Left renal cortex interstitium (tissue), 4 donors: ENCODE results near the gene DDX56. TPM values are rescaled to one million over a fixed set of nuclear protein-coding genes. Genes with fewer than 3 reads are reported as not detected.
"Not testable (repeated sequence)": the region's sequence is repeated elsewhere in the genome, so short reads cannot be mapped to it uniquely, and the experiment has no call there.

ENCODE experiments used
- DNase-seq, 4 donors: peaks; one replicate each; pipeline ENCODE4 v3.0.0-alpha.2; 2013; ENCODE audit warnings: low read depth in 4 of 4, low spot score in 2 of 4, missing footprints in 1 of 4
- polyA plus RNA-seq, 4 donors: library from polyadenylated mRNA; unstranded; fragments of 120-200 nt; gene quantifications; one replicate each; pipeline ENCODE4 v1.2.1, GENCODE V29; 2013; ENCODE audit not compliant: insufficient read length in 4 of 4

The DDX56 gene
- polyA plus RNA-seq, 4 donors, result 73.1 to 123 (median 98.7) TPM

- DNase-seq, result not testable (repeated sequence)
These were observed 23.5 kb upstream of the DDX56 start for GRCh38 chr7:44597181-44597580.

DNA sequence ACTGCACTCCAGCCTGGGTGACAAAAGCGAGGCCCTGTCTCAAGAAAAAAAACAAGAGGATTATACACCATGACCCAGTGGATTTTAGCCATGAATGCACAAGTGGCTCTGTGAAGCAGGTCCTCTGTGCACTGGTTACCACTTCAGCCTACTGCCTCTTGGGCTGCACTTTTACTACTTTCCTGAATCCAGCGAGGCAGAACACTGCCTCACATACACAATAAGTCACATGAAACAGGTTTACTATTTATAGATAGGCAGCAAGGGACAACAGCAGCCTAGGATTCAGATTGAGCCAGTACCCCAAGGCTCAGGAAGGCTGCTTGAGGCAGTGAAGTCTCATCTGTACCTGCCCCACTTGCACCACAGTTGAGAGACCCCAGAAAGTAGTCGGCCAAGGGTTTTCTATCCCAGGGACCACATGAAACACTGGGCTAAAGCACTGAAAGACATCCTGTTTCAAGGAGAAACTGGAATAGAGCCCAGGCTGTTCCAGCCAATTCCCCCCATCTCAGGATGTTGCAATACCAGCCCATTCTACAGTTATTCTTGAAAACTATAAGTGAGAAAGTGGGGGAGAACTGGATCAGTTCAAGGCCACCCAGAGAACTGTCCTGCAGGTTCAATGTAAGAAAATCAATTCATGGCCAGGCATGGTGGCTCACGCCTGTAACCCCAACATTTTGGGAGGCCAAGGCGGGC, 22.4 kb upstream of the DDX56 start:
- no peak for DNase-seq

GRCh38 chr7:44590910-44591309, 17.2 kb upstream of the DDX56 start:
- no peak for DNase-seq

- no peak for DNase-seq
These were observed 14.4 kb upstream of the DDX56 start for GRCh38 chr7:44587843-44588711.

DNA sequence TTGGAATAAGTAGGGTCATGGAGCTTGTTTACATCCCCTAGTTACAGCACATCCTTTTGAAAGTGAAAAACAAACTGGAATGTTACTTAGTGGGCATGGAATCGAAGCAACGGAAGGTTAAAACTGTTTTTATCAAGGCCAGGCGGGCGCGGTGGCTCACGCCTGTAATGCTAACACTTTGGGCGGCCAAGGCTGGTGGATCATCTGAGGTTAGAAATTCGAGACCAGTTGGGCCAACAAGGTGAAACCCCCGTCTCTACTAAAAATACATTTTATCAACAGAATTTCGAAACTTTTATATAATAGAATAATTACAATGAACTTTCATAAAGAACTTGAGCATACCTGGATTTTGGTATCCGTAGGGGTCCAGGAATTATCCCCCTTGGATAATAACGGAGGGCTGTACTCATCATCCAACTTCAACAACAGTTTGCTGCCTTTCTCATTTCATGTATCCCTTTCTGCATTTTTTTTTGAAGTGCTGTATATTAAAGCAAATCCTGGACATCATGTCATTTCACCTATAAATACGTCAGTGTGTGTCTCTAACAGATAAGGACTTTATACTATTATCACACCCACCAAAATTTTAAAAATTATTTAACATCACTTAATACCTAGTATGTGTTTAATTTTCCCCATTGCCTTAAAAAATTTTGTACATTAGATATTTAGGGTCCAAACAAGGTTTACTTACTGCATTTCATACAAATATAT, 9.6 kb upstream of the DDX56 start:
- DNase-seq, result no peak

GRCh38 chr7:44581879-44582603, 8.3 kb upstream of the DDX56 start, which contains the start of gene TMED4:
TSS of gene TMED4 (minus strand) at chr7:44582231. CDS start at chr7:44582206, 25 bp downstream.
- peak; percentile 92 to 99 (median 96) for DNase-seq

DNA sequence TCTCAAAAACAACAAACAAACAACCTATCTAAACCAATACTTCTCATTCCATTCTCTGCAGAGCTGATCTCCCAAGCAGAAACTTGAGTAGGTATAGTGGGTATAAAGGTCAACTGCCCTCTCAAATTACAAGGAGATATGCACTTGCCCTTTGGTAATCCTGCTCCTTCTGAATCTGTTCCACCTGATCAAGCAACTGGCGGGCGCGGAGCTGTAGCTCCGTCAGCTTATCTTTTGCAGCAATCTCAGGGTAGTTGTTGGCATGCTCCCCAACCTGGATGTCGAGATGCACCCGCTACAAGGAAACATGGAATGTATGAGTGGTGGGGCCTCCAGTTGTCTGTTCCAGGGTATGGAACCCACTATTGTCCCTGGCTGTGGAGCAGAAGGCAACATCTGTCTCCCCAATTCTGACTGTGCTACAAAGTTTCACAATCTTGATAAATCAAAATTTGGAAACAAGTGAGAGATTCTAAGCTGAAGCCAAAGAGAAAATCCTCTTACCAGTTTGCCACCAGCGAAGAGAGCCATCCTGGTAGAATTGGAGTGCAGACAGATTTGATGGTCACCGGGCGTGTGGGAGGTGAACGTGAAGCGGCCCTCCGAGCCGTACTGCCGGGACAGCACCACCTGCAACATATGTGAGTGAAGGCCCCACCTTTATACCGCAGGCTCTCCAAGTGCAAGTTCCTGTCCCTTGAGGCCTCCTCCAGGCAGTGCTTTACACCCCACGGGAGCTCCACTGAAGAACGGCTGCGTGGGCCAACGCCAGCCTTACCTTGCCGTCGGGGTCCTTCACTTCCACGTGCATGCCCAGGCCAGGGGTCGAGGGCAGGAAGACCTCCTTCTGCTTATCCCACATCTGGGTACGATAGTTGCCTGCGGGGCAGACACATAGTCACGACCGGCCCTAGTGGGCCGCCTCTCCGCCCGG, 7.5 kb upstream of the DDX56 start:
- no peak for DNase-seq

- no peak for DNase-seq
These were observed 2.5 kb upstream of the DDX56 start for GRCh38 chr7:44576228-44576627.

GRCh38 chr7:44575054-44575453, 1.3 kb upstream of the DDX56 start:
- DNase-seq, result no peak

GRCh38 chr7:44574287-44574872, 672 bp upstream of the DDX56 start:
- DNase-seq, result no peak

DNA sequence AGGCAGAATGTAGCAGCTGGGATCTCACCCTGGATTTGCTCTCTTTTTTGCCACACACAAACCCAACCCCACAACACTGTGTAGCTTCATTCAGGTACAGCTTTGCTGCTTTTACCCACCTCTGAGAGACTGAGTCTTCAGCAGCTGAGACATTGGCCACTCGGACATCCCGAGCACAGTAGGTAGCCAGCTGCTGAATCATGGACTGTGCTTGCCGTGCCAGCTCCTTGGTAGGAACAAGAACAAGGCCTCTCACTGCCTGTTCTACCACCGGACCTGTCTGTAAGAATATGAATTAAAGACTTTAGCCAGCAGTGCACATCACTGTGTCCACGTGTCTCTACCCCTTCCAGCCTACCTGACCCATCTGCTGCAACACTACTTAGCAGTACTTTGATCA, 937 bp downstream of the DDX56 start:
- no peak for DNase-seq

DNA sequence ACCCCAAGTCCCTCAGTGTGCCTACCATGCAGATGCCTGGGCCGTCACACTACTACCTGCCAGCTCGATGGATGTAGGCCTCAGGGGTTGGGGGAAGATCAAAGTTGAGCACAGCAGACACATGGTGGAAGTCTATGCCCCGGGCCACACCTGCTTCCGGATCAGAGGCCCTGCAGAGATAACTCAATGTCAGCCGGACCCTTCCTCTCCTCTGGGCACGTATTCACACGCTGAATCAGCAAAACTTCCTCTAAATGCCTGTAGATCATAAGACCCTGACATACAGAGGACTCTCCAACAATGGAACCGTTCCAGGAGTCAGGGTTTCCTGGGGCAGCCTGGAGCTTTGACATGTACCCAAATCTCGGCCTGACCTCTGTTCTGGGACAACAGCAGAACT, 3.7 kb downstream of the DDX56 start:
- no peak for DNase-seq

DNA sequence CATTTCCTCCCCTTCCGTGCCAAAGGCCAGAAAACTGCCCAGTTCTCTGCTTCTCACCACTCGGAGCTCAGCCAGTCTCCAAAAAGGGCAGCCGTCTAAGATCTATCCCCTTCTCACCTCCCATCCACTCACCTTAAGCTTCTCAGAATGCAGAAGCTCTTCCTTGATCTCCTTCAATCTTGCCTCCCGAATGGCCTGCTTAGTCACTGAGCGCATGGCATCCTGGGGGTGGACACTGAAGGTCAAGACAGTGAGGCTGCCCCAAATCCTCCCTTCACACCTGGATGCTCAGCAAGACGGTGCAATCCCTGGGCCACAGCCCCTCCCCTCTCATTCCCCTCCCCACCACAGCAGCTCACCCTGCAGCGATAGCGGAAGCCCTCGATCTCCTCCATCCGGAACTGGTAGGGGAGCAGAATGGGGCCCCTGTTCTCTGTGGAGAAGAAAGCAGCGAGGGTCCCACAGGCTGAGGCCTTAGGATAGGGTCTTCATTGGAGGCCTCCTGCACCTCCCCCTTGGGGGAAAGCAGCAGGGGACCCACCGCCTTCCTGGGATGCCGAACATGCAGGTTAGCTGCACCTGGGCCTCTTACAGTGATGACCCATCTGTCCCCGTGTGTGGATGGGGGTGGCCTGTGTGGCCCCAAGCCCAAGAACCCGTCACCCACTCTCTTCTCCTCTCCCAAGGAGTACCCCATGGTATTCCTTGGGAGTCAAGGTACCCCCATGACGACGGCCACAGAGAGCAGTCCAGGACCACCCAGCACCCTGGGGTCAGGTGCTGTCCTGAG, 4.7 kb downstream of the DDX56 start:
- DNase-seq, result no peak

GRCh38 chr7:44567884-44568283, 5.8 kb downstream of the DDX56 start:
- DNase-seq, result no peak

DNA sequence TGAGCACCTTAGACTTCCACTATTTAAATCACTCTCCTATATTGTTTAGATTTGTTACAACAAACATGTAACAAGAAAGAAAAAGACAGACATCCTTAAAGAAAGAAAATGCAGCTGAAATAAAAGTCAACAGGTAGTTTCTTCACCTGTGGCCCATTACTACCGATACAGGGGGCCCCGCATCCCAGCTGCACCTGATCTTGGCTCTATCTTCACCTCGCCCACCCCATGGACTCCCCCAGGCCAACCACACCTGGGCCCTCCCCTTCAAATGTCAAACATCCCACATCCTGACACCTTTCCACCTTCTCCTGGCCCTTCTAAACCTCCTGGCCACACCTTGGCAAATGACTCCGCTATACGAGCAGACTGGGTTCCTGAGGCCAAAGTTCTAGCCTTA, 7.0 kb downstream of the DDX56 start:
- DNase-seq, result no peak

- DNase-seq, result no peak
These were observed 7.7 kb downstream of the DDX56 start for GRCh38 chr7:44565795-44566559.

- no peak for DNase-seq
These were observed 8.5 kb downstream of the DDX56 start for GRCh38 chr7:44565097-44565794.
